ENCODE data around the gene CLCA1.
"Not testable (repeated sequence)": the region's sequence is repeated elsewhere in the genome, so short reads cannot be mapped to it uniquely, and the experiment has no call there.

The CLCA1 gene

GRCh38 chr1:86466109-86466844 is 2.5 kb upstream of the CLCA1 start:
- DNase-seq (ENCODE audit: low read depth in 2 of 2): no peak

DNA sequence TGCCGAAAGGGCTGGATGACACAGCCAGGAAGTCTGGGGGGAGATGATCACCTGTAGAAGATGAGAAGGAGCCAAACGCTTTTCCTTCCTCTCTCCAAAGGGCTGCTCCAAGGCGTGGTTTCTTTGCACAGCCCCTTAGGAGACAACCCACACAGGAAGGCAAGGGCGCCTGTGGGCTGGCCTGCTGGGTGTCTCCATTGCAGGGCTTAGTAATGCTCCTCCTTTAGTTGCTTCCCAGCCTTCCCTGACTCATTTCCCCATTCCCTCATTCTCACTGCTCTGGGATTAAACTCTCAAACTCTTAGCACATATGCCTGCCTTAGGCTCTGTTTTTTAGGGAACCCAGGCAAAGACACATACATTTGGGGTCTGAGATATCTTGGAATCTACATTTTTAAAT is 1.7 kb upstream of the CLCA1 start:
- DNase-seq (ENCODE audit: low read depth in 2 of 2): no peak

DNA sequence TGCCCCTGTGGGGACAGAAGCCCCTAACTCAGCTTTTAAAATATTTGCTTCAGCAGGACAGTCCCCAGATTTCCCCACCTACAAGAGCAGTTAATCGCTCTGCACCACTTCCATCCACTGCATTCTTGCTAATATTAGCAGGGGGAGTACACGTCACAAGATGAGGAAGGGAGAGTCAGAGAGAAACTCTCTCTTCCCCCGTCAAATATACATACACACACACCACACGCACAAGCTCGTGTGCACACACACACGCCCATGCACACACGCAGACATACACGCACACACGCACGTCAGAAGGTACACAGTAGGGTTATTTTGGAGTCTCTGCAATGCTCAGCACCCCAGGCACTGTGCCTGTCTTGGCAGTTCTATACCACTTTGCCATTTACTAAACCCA is 2.1 kb downstream of the CLCA1 start:
- no peak for DNase-seq (ENCODE audit: low read depth in 2 of 2)

DNA sequence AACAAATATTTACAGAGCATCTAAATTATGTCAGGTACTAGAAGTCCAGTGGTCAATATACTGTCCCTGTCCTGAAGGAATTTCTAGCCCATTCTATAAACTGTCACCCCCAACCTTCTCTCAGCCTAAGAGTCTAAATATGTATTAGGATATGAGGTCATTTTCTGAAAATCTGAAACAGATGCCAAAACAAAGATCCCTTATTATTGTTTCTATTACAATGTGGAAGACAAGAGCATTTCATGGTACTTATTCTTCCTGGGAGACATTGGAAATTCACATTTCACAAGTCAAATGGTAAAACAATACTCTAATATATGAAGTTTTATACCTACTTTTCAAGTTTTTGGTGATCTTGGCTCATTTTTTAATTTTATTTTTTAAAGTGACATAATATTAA is 2.6 kb downstream of the CLCA1 start:
- DNase-seq (ENCODE audit: low read depth in 2 of 2): no peak

- no peak for DNase-seq (ENCODE audit: low read depth in 2 of 2)
These were observed 3.4 kb downstream of the CLCA1 start for GRCh38 chr1:86472152-86472551.

GRCh38 chr1:86472767-86473166 is 4.0 kb downstream of the CLCA1 start:
- no peak for DNase-seq (ENCODE audit: low read depth in 2 of 2)

DNA sequence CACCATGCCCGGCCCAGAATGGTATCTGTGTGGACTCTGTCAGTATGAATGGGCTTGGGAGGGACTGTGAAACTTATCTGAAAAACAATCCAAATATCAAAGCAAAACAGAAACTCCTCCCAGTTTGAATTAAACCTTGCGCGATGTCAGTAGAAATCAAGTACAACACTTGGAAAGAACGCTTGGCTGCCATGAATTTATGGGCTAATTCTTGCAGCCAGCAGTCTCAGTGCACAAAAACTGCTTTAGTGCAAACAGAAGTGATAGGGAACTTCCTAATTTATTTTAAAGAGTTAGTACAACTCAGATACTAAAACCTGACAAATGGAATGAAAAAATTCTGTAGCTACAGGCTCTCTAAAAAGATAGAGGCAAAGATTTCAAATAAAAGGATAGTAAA is 8.5 kb downstream of the CLCA1 start:
- DNase-seq (ENCODE audit: low read depth in 2 of 2): no peak

DNA sequence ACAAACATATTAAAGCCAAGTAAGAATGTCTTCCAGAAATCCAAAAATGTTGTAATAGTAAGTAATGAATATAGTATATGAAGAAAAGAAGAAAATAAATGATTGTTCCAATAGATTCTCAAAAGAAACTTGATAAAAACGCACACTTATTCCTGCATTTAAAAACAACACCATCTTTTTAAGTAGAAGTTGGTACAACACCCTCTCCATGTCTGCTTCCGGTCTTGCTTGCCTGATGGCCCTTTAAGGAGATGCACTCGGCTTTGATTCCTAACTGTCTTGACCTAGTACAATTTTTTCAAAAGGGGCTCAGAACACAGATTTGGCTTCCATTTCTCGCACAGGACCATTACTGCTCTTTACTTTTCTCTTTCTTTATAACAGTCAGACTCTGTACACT is 9.0 kb downstream of the CLCA1 start:
- DNase-seq (ENCODE audit: low read depth in 2 of 2): no peak

DNA sequence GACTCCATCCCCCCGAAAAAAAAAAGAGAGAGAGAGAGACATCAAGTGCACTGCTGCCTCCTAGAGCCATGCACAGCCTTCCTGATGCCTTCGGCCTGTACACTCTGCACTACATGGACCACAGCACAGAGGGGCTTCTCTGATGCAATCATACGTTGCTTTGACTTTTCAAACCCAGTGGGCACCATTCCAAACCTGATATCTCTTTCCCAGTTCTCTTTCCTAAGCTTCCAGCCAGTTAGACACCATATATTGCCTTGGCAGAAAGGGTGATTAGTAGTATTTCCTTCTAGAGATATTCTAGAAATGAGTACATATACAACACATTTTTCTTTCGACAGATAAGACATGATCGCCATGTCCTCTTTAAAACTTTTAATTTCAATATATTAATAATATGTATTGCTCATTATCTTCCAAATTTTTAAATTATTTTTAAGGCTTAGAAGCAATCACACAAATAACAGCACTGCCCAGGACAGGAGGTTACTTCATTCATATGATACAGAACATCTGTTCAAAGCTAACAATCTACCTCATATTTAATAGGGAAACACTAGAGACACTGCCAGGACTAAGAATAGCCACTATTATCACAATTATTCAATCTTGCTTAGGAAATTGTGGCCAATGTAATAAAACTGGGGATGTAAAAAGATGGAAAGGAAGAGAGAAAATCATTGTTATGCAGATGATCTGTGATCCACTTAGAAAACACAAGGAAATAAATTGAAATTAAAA is 9.9 kb downstream of the CLCA1 start:
- no peak for DNase-seq (ENCODE audit: low read depth in 2 of 2)

DNA sequence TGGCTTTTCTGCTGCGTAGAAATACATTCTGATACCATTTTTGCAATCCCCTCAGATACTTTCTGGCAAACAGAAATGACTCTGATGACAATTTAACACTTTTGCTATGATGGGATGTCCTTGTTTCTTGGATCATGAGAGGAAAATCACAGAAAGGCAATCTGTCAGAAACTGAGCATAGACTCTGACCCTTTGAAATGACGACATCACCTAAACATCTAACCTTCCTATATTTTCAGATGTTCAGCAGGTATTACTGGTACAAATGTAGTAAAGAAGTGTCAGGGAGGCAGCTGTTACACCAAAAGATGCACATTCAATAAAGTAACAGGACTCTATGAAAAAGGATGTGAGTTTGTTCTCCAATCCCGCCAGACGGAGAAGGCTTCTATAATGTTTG is 13.2 kb downstream of the CLCA1 start:
- DNase-seq (ENCODE audit: low read depth in 2 of 2): no peak

GRCh38 chr1:86487131-86487810 is 18.5 kb downstream of the CLCA1 start:
- DNase-seq (ENCODE audit: low read depth in 2 of 2): no peak

- DNase-seq (ENCODE audit: low read depth in 2 of 2): no peak
These were observed 19.0 kb downstream of the CLCA1 start for GRCh38 chr1:86487811-86488141.

GRCh38 chr1:86489242-86489878 is 20.6 kb downstream of the CLCA1 start:
- DNase-seq (ENCODE audit: low read depth in 2 of 2): no peak

DNA sequence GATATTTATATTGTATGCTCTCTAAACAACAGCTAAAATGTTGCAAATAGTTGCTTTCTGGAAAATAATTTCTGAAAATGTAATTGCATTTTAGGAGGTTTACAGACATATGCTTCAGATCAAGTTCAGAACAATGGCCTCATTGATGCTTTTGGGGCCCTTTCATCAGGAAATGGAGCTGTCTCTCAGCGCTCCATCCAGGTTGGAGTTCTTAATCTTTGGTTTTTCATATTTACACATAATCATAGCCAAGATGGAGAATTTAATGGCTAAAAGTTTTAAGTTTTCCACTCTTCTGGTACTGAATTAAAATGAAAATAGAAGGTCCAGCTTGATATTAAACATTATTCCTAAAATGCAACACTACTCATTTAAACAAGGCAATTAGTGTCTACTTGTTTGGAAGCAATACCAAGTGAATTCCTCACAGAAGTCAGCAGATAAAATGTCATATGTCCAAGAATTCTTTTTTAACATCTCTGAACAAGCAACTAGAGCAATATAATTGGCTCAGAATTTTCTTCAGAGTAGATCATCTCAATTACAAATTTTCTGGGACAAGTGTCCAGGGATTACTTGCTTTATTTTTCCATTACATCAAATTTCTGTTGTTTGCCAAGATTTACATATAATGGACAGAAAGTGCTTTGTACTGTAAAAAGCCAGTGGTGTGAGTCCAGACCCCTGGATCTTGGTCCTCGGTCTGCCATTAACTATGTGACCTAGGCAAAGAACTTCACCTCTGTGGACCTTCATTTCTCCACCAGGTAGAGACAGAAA is 22.6 kb downstream of the CLCA1 start:
- DNase-seq (ENCODE audit: low read depth in 2 of 2): no peak

- no peak for DNase-seq (ENCODE audit: low read depth in 2 of 2)
These were observed 29.6 kb downstream of the CLCA1 start for GRCh38 chr1:86498281-86498680.

DNA sequence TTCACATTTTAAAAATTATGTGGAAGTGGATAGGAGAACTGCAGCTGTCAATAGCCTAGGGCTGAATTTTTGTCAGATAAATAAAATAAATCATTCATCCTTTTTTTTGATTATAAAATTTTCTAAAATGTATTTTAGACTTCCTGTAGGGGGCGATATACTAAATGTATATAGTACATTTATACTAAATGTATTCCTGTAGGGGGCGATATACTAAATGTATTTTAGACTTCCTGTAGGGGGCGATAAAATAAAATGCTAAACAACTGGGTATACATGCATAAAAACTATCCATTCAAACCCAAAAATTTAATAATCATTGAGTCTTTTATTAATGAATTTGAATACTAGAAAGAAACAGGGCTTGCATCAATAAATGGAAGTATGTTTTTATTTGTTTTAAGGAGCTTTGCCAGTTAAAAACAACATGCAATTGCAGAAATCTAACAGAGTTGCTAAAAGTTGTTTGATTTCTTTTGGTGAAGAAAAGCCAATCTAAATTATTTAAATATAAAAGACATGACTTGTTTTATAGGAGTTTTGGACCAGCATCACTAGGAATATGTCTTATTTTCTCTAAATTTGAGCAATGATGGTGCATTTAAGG is 31.4 kb downstream of the CLCA1 start:
- no peak for DNase-seq (ENCODE audit: low read depth in 2 of 2)

DNA sequence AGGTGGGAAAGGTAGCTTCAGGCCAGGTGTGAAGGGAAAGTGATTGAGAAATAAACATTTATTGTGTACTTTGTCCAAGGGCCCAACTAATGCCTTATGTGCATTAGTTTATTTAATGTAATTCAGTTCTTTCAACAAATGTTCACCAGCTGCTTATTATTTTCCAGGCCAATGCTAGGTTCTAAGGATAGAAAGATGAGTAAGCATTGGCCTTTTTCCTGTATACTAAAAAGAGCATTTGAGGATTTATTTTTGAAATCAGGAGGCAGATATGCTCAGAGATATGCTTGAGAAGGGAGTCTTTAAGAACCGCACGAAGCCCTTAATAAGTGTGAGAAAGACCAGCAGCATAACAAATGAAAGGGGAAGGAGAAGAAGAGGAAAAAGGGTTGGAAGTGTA is 32.0 kb downstream of the CLCA1 start:
- no peak for DNase-seq (ENCODE audit: low read depth in 2 of 2)

GRCh38 chr1:86502125-86502646 is 33.5 kb downstream of the CLCA1 start:
- DNase-seq (ENCODE audit: low read depth in 2 of 2): not testable (repeated sequence)

- DNase-seq (ENCODE audit: low read depth in 2 of 2): no peak
These were observed 34.1 kb downstream of the CLCA1 start for GRCh38 chr1:86502721-86503405.

DNA sequence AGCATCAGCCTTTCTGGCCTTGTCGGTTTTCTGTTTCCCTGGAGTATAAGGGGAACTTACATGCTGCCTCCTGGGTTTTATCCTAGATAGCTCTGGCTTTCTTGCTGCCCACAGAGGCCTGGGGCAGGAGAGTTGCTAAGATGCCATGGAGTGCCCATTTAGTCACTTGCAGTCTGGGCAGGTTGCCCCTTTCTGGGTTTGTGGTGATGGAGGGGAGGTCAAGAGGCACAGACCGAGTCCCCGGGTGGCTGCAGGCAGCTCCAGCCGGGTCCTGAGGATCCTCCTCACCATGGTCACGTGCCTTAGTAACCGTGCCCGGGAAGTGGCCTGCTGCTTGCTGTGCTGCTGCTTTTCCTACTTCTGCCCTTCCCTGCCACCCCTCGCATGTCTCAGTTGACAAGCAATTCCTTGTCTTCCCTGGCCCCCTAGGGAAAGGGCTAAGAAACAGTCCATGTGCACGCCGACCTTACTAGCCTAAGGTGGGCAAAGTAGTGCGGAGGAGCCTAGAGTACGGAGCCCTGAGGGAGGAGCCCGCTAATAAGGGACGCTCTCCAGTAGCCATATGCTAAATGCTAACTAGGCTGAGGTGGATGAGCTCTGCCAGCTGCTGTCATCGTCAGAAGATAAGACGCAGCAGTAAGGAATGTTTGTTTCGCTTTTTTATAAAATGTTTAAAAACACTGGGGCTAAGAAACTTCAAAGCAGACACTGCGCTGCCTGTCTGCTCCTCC is 34.8 kb downstream of the CLCA1 start:
- no peak for DNase-seq (ENCODE audit: low read depth in 2 of 2)
